Mesothelial cell of epicardium (in vitro differentiated cells): Measurements from ENCODE around the gene FNIP2. TPM values are rescaled to one million over a fixed set of nuclear protein-coding genes. Genes with fewer than 3 reads are reported as not detected.
"Not testable (repeated sequence)": the region's sequence is repeated elsewhere in the genome, so short reads cannot be mapped to it uniquely, and the experiment has no call there.

Source experiments
- DNase-seq, 2 experiments: peaks; one replicate each; pipeline ENCODE4 v3.0.0; 2021; ENCODE audit warnings: low spot score in 2 of 2; ENCODE audit not compliant: unreplicated experiment in 2 of 2
- H3K27ac Mint-ChIP-seq: 2 replicates; pipeline ENCODE4 v1.8.0; 2021; ENCODE audit warnings: mixed read lengths
- H3K27me3 Mint-ChIP-seq: 2 replicates; pipeline ENCODE4 v1.8.0; 2021; ENCODE audit warnings: low read depth, mixed read lengths
- H3K36me3 Mint-ChIP-seq: 2 replicates; pipeline ENCODE4 v1.8.0; 2021; ENCODE audit warnings: mixed read lengths
- H3K4me1 Mint-ChIP-seq: 2 replicates; pipeline ENCODE4 v1.8.0; 2021; ENCODE audit warnings: mixed read lengths
- H3K4me3 Mint-ChIP-seq: 2 replicates; pipeline ENCODE4 v1.8.0; 2021; ENCODE audit warnings: mild to moderate bottlenecking, moderate library complexity, mixed read lengths
- H3K9me3 Mint-ChIP-seq: 2 replicates; pipeline ENCODE4 v1.8.0; 2021; ENCODE audit warnings: mixed read lengths
- total RNA-seq: library from RNA; stranded (reverse); gene quantifications from 3 replicates; pipeline ENCODE4 v1.2.1, GENCODE V29; 2021
- TF ChIP-seq, protein P1 (sequence below): fragments of 200-600 bp; sonication (generic); IDR thresholded peaks from one replicate; pipeline ENCODE4 v1.5.0; 2021; ENCODE audit warnings: antibody characterized with exemption; ENCODE audit not compliant: unreplicated experiment

The FNIP2 gene
- total RNA-seq, 1 donor from 2014 or later: 32.1 TPM

DNA sequence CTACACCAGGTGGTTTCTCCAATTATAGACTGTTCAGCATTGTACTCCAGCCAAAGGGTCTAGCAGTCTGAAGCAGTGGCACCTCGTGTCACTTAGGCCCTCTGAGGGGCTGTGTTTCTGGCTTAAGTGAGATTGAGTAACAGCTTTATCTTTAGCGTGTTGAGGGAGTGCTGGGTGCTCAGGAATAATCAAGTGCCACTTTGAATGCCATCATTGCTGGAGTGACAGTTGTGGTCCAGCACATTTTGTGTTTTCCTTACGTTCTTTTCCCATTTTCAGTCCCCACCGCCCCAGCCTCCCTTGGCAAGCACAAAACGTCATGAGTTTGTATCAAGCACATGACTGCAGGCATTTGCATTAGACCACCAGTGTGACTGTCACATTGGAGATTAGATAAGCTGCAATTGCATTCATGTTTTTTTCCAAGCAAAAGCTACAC, 58.7 kb downstream of the FNIP2 start:
- peak overlapping the region; percentile 13 for H3K27ac Mint-ChIP-seq
- no peak overlapping the region for H3K4me3 Mint-ChIP-seq
- peaks cover 44% of the 10 kb centered on the region for H3K4me1 Mint-ChIP-seq
- H3K27me3 Mint-ChIP-seq: no peaks in the 10 kb centered on the region
- H3K9me3 Mint-ChIP-seq: no peaks in the 10 kb centered on the region
- DNase-seq: no peak
- TF ChIP-seq, protein P1, sequence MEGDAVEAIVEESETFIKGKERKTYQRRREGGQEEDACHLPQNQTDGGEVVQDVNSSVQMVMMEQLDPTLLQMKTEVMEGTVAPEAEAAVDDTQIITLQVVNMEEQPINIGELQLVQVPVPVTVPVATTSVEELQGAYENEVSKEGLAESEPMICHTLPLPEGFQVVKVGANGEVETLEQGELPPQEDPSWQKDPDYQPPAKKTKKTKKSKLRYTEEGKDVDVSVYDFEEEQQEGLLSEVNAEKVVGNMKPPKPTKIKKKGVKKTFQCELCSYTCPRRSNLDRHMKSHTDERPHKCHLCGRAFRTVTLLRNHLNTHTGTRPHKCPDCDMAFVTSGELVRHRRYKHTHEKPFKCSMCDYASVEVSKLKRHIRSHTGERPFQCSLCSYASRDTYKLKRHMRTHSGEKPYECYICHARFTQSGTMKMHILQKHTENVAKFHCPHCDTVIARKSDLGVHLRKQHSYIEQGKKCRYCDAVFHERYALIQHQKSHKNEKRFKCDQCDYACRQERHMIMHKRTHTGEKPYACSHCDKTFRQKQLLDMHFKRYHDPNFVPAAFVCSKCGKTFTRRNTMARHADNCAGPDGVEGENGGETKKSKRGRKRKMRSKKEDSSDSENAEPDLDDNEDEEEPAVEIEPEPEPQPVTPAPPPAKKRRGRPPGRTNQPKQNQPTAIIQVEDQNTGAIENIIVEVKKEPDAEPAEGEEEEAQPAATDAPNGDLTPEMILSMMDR: no peak
- peaks cover 16% of the 10 kb centered on the region for H3K36me3 Mint-ChIP-seq

DNA sequence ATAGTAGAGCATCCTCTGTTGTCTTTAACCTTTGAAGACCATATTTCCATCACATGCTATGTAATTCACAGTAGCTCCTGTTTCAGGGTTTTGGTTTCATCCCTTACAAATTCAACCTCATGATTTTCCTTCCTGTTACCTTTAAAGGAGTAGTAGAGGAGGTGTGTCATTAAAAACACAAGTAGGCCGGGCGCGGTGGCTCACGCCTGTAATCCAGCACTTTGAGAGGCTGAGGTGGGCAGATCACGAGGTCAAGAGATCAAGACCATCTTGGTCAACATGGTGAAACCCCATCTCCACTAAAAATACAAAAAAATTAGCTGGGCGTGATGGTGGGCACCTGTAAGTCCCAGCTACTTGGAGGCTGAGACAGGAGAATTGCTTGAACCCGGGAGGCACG, 59.3 kb downstream of the FNIP2 start:
- not testable (repeated sequence) for H3K27me3 Mint-ChIP-seq, DNase-seq, H3K4me3 Mint-ChIP-seq, H3K27ac Mint-ChIP-seq, H3K9me3 Mint-ChIP-seq
- H3K4me1 Mint-ChIP-seq: peaks cover 44% of the 10 kb centered on the region
- peaks cover 16% of the 10 kb centered on the region for H3K36me3 Mint-ChIP-seq

DNA sequence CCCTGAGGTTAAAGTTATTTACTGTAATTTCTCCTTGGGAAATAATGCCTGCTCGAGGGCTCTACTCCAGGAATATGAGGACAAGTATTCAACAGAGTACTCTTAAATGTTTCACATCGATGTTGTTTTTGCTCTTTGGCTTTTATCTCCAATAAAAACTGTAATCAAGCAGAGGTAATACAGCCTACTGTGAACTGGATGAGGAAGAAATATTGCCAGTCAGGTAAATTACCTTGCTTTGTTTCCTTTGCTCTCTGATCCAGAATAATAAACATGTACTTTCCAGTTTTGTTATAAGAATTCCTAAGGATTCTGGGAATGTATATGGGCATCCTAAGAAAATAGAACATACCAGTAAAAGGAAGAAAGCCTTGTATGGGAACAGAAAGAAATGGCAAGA, 60.4 kb downstream of the FNIP2 start:
- Mint-ChIP-seq H3K4me3 (no peak overlapping the region), H3K9me3 (no peaks in the 10 kb centered on the region), H3K27me3 (no peaks in the 10 kb centered on the region), H3K36me3 (peaks cover 26% of the 10 kb centered on the region), H3K27ac (no peak overlapping the region), H3K4me1 (peaks cover 41% of the 10 kb centered on the region)
- DNase-seq: no peak
- TF ChIP-seq, protein P1: no peak

DNA sequence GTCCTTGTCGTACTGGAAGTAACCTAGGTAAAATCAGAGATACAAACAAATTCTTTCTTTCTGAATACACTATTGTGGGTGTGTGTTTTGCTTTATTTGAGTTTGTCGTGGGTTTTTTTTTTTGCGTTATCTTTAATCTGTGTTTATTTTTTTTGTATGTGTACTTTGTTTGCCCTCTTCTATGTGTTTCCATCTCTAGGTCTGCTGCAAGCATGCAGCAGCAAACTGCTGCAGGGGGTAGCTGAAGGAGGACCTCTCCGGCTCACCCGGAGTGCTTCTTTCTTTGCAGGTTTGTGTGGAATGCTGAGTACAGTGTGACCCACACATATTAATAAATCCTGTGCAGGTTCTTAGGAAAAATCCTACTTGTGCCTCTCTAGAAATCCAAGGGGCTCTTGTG, 64.8 kb downstream of the FNIP2 start:
- Mint-ChIP-seq H3K9me3 (no peaks in the 10 kb centered on the region), H3K36me3 (peaks cover 39% of the 10 kb centered on the region), H3K4me3 (no peak overlapping the region), H3K4me1 (peaks cover 5% of the 10 kb centered on the region), H3K27ac (peak overlapping the region; percentile 64), H3K27me3 (no peaks in the 10 kb centered on the region)
- TF ChIP-seq, protein P1: no peak
- no peak for DNase-seq

DNA sequence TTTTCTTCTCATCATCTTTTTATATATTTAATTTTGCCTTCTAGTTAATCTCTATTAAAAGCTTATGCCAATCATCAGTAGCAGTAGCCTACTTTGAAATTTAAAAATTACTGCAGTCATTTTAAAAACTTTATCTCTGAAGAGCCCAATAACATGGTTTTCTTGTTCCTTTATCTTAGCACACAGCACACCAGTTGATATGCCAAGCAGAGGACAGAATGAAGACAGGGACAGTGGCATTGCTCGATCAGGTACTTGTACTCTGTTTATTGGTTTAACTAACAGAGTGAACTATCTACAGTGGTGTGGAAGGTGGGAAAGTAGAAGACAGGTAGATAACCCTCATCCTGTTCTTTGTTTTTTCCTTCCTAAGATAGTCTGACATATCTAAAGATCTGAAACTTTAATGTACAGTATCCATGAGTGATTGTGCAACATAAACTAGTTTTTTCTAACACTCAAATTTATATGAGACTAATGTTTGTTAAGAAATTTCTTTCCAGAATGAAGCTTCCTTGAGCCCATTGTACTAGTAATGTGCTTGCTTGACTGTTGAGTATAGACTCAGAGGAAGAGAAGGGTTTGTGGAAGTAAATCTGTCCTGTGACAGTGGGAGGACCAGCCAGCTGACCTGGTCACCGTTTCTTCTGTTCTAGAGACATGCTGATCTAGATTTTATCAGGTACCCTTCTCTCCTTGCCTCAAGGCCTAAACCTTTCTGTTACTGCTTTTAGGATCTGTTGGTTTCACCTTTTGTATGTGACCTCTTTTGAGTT, 66.6 kb downstream of the FNIP2 start:
- TF ChIP-seq, protein P1: no peak
- no peak overlapping the region for H3K4me3 Mint-ChIP-seq
- no peaks in the 10 kb centered on the region for H3K27me3 Mint-ChIP-seq
- no peak overlapping the region for H3K27ac Mint-ChIP-seq
- no peak for DNase-seq
- peaks cover 39% of the 10 kb centered on the region for H3K36me3 Mint-ChIP-seq
- no peaks in the 10 kb centered on the region for H3K9me3 Mint-ChIP-seq
- peaks cover 5% of the 10 kb centered on the region for H3K4me1 Mint-ChIP-seq

DNA sequence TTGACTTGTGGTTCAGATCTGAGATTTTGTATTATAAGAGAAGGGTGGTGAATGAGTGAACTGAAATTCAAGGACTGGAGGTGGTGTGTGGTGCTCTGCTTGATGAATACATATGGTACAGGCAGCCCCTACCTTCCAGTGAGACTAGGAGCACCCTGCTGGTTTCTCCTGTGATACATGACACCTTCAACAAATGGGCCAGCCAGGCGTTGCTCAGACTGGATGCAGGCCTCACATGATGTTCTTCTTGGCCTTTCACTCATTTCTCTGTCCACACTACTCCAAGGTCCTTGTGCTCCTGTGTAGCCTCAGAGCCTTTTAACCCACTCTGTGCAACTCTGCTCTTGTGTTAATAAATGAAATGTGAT, 67.2 kb downstream of the FNIP2 start:
- peaks cover 35% of the 10 kb centered on the region for H3K36me3 Mint-ChIP-seq
- peaks cover 5% of the 10 kb centered on the region for H3K4me1 Mint-ChIP-seq
- H3K9me3 Mint-ChIP-seq: no peaks in the 10 kb centered on the region
- TF ChIP-seq, protein P1: no peak
- no peak overlapping the region for H3K27ac Mint-ChIP-seq
- no peak overlapping the region for H3K4me3 Mint-ChIP-seq
- DNase-seq: no peak
- H3K27me3 Mint-ChIP-seq: no peaks in the 10 kb centered on the region
